NCI-H146 treated with DMSO at 0.1 percent for 48 hours (cell line): ENCODE data around the gene ASB6.
"Not testable (repeated sequence)": the region's sequence is repeated elsewhere in the genome, so short reads cannot be mapped to it uniquely, and the experiment has no call there.

Source experiments
- DNase-seq: peaks from one replicate; lab custom pipeline; 2025; ENCODE audit not compliant: unreplicated experiment; lab: John Stamatoyannopoulos, UW

ASB6 gene

DNA sequence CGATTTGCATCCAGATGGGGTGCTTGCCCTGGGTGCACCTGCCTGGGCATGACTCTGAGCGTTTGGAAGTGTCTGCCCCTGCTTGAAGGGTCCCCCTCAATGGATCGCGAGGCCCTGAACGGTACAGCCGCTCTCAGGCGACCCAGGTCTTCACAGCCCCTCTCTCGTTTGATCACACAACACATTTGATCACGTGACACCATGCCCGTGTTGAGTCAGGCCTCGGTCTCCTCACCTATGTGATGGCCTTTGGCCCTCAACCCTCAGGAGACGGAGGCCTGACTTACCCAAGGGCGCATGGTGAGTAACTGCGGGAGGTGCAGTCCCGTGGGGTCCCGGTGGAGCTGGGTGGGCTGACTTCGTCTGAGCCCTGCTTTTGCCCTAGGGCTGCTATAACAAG, 3.0 kb upstream of the ASB6 start:
- DNase-seq, result no peak

DNA sequence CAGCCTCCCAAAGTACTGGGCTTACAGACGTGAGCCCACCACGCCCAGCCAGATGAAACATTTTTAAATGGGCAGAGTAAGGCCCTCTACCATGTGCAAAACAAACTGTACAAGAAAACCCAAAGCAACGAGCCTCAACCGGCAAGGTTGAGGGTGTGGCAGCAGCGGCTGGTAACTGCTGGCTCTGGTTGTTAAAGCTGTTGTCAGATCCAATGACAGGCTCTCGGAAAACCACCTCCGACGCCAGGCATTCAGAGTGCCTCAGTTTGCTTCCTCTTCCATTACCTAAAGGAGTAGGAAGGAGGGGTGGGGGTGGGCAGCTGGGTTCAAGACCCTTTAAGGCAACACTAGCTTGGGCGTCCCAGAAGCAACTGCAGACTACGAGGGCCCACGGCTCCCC, 2.4 kb upstream of the ASB6 start:
- DNase-seq, result no peak

DNA sequence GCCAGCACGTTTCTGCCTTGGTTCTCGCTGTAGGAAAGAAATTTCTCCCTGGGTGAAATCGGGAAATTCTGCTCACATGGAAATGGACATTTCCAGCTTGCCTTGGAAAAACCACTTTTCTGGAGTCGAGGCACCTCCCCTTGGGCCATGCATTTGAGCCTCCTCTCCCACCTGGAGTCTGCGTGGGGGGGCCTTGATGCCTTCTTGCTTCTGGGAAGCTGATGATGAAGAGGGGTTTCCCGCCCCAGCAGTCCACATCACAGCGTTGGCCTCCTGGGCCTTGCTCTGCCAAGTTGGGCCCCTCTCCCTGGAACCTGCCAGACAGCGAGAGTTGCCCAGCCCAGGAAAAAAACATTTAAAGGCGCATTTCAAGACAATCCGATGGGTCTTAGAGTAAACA, 1.8 kb upstream of the ASB6 start:
- DNase-seq, result no peak

DNA sequence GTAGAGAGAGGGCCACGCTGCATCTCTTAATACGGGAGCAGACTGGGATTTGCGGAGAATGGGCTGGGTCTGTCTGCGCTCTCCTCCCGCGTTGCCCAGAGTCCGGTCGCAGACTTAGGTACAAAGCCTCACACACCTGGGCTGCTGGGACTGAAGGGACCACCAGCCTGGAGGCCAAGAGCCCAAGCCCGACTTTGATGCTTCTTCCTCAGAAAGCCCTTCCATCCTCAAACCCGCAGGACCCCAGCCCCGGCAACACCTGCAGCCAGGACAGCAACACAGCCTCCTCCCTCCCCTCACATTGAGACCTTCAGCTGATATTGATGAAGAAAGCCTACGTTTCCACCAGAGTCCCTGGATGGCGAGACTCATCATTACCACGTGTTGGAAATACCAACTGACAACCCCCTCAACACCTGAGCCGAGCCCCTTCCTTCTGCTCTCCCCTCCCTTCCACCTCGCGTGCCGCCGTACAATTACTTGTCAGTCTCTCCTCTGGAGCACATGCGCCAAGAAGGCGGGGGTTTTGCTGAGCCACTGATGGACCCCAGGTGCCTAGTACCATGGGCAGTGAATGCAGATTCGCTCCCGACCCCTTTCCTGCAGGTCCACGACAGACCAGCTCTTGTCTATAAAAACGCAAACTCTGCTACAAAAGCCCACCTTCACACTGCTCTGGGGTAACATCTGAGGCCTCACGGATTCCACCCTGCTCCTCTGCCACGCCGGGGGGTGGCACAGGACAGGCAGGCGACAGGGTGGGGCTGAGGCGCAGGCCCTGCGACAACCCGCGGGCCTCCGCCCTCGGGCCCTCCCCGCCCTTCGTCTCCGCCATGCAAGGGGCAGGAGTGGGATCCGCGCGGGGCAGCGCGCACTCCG, 841 bp downstream of the ASB6 start:
- no peak for DNase-seq

DNA sequence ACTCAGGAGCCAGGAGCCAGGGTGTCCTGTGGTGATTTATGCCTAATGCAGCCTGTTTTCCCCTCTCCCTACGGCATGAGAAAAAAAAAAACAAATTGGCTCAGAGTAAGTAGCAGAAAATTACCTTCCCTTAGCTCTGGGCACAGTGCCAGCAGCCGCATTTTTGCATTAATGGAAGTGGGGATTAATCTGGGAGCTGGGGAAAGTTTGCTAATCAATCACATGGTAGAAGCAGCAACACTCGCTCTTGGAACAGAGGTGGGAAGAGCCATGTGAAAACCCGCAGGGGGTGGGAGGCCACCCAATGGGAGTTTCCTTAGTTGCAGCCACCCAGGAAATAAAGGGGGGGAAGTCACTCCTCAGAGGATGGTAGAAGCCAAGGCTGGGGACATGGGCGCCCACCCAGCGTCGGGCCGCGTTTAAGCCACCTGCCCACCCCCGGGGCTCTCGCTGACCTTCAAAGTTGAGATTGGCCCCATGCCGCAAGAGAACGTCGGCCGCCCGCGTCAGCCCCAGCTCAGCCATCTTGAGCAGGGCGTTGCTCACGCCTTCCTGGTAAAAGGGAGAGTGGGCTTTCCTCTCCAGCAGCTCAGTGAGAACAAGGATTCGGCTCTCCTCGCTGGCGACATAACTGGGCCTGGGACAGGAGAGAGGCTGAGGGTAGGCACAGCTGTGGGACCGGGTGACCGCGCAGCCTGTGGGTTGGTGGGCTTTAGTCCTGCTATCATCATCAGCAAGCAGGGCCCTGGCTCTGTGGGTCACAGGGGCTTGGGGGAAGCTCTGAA, 1.7 kb downstream of the ASB6 start:
- no peak for DNase-seq

DNA sequence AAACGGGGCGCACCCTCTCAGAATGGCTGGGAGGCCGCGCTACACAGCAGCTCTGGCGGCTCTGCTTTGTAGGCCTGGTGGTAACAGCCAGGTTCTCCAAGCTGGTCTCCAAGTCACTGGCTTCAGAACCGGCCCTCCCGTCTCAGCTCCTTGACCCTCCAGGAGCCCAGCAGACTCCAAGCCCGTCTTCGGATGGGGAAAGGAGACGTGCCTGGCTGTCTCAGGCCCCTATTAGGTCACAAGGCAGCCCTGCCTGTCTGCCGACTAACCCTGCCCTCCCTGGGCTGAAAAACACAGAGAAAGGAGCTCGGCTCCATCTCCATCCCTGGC, 2.2 kb downstream of the ASB6 start:
- no peak for DNase-seq

DNA sequence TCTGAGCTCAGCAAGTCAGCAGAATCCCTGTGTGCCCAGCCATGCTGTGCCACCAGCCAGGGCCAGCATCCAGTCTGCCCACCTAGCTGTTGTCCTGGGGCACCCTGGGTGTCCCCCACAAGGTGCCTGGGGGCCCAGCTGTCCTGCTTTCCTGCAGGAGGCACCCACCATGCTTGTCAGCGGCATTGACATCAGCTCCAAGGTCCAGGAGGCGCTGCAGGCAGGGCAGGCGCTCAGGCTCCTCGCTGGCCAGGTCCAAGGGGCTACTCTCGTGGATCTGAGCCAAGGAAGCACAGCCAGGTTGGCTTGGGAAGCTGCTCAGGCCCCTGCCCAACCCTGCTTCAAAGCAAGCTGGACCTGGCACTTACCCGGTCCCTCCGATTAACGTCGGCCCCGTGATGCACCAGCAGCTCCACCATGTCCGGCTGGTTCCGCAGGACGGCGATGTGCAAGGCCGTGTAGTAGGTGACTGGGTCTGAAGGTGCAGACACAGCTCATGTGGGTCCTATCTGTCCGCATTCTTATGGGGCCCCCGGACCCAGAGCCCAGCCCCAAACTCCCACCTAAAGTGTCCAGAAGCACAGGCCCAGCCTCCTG, 2.8 kb downstream of the ASB6 start:
- DNase-seq, result no peak

DNA sequence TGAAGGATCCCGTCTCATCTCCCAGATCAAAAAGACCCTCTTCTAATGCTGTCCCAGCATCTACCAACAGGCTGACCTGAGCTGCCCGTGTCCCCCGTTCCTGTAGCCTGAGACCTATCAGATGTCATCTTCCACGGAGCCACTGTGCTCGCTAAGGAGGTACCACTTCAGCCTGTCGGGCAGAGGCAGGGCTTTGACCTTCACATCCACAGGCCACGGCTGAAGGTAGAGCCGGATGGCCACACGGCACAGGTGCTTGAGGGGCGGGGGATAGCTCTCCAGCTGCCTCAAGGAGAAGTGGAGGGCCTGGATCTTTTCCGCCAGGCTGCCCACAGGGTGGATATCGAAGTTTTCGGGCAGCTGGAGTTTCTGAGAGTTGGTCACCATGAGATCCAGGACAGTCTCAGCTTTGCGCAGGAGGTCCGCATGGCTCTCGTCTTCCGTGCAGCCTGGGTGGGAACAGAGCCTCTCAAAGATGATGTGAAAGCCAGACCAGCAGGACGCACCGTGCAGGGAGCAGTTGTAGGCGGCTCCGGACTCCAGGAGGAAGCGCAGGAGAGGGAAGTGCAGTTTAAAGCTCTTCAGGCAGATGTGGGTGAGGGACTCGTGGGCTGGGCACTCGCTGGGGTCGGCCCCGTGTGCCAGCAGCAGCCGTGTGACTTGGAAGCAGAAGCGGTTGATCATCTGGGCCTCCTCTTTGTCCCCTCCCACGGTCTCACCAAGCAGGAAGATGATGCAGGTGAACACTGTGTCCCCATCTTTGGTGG, 4.1 kb downstream of the ASB6 start:
- DNase-seq, result no peak

DNA sequence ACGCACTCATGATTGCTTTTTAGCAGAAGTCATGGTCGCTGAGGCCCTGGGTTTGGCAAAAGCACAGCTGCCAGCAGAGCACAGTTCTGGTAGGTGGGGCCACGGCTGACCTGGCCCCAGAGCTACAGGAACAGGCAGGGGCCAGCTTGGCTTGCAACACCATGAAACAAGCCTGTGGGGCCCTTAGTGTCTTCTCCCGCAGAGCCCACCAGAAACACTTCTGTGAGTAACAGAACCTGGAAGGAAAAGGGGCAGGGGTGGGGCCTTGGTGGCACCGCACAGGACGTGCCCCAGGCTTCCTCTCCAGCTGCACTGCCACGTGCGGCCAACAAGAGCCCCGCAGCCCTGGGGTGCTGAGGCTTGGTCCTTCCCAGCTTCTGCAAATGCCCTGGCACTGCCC, 4.8 kb downstream of the ASB6 start:
- no peak for DNase-seq

DNA sequence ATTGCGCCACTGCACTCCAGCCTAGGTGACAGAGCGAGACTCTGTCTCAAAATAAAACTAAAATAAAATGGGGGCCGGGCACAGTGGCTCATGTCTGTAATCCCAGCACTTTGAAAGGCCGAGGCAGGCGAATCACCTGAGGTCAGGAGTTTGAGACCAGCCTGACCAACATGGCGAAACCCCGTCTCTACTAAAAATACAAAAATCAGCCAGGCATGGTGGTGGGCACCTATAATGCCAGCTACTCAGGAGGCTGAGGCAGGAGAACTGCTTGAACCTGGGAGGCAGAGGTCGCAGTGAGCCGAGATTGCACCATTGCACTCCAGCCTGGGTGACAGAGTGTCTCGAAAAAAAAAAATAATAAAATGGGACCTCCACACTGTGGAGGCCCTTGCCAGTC, 5.6 kb downstream of the ASB6 start:
- not testable (repeated sequence) for DNase-seq

DNA sequence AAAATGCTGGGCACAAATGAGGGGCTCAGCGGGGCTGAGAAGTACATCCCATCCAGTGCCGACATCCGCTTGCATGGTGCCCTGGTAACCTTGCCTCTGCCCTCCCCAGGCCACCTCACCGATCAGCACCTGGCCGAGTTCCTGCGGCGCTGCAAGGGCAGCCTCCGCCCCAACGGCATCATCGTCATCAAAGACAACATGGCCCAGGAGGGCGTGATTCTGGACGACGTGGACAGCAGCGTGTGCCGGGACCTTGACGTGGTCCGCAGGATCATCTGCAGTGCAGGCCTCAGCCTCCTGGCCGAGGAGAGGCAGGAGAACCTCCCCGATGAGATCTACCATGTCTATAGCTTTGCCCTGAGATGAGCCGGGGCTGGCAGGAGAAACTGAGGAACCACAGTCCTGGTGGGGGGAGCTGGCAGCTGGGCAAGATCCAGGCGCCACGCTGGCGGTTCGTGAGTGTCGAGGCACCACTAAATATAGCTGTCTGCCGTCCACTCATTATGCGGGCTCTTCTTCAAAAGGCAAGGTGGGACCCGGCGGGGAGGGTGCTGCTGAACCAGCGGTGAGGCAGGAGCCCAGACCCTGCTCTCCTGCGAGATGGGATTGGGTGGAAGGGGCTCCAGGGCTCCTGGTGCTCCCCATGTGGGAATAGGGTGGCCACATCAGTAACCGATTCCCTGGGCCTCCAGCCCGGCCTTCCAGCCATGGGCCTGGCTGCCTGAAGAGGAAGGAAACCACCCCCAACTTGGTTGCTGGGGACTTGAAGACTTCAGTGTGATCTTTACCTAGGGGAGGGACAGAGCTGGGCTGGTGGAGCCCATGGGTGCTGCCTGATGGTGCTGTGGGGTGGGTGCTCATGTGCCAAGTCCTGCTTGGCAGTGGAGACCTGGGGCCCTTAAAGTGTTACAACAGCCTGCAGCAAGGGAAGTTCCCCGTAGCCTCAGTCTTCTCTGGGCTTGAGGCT, 6.6 kb downstream of the ASB6 start:
- no peak for DNase-seq

DNA sequence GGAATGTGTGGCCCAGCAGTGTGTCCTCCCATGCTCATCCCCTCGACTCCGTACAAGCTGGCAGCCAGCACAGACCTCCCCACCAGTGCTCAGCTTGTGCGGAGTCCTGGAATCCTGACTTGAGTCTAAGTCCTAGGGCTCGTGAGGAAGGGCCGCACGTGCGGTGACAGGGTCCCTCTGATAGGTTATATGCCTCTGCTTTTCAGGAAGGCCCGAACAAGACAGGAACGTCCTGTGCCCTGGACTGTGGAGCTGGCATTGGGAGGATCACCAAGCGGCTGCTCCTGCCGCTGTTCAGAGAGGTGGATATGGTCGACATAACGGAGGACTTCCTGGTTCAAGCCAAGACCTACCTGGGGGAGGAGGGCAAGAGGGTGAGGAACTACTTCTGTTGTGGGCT, 8.1 kb downstream of the ASB6 start:
- no peak for DNase-seq

DNA sequence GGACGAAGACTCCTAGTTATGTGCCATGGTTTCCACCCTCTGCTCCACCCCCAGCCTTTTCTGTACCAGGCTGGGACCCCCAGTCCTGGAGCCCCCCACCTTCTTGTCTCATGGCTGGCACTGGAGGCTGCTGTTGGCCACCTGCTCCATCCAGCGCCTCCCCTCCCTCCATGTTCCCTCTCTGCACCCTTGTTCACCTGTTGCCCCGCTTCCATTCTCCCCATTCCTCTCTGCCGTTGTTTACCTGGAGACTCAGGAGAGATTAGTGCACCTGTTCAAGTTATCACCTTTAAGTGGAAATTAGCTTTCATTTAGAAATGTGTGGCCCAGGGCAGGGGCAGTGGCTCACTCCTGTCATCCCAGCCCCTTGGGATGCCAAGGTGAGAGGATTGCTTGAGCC, 8.7 kb downstream of the ASB6 start:
- no peak for DNase-seq

DNA sequence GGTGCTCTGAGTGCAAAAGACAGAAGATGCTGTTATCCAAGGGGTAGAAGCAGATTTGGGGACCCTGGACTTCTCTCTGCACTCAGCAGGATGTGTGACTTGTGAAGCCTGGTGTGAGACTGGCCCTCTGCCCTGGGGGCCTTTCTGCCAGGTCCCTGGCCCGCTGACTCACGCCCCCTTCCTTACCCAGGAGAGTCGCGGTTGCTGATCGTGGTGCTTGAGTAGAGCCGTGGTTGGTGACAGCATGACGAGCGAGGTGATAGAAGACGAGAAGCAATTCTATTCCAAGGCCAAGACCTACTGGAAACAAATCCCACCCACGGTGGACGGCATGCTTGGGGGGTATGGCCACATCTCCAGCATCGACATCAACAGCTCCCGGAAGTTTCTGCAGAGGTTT, 9.5 kb downstream of the ASB6 start:
- DNase-seq, result no peak

DNA sequence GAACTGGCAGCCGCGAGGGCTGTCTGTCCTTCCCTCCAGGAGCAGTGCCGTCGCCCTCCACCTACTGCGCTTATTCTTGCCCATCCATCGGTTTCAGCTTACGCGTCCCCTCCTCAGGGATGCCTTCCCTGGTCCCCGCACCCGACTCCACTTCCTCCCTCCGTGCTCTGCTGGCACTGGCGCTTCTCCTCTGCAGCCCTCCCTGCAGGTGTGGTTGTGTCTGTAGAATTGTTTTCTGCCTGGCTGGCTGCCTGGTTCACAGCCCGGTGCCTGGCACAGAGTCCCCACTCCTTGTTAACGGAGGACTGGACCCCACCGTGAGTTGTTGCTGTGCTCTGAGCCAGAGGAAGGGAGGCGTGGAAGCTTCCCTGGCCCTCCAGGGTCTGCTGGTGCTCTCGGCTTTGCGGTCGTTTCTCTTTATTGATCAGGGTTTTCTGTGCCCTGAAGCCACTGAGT, 10.2 kb downstream of the ASB6 start:
- DNase-seq, result no peak

DNA sequence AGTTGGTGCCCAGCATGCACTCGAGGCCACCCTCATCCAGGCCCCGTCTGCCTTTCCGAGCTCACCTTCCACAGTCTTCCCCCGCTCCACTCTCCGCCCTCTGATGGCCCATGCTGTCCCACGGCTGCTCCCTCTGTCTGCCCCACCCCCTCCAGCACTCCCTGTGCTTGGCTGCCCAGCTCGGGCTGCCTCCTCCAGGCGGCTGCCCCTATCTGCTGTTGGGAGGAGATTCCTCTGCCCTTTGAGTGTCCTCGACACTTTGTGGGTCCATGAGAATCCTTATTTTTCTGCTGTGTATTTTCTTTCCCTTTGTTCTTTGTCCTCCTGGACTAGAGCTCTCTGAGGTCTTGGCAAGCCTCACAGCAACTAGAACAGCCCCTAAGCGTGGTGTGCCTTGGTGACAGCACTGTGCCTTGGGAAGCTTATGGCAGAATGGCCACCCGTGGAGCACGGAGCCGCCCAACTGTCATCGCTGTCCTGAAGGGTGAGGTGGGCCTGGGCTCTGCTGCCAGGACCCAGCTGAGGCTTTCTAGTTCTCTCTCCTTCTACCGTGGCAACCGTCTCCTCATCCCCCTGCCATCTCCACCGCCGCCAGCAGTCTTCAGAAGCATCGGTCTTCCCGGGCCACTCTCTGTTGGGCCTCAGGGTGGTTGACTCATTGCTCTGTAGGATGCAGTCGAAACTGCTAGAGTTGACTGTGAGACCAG, 10.8 kb downstream of the ASB6 start:
- no peak for DNase-seq

DNA sequence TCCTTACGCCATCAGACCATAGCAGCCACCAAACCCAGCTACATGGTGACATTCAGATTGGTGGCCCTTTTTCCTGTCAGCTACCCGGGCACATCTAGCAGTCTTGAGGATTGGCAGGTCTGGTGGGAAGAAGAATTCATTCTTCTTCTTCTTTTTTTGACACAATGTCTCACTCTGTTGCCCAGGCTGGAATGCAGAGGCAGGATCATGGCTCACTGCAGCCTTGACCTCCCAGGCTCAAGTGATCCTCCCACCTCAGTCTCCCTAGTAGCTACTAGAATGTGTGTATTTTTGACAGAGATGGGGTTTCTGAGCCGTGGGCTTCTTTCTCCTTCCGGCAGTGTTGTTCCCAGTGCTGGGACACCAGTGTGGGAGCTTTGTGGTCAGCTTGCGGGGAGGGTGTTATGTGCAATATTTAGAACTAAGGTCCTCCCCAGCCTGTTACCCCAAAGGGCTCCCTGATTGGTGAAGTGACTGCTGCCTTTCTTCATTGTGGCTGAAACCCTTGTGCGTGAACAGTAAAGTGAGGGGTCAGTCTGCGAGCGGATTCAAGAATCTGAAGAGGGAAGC, 12.6 kb downstream of the ASB6 start:
- no peak for DNase-seq

DNA sequence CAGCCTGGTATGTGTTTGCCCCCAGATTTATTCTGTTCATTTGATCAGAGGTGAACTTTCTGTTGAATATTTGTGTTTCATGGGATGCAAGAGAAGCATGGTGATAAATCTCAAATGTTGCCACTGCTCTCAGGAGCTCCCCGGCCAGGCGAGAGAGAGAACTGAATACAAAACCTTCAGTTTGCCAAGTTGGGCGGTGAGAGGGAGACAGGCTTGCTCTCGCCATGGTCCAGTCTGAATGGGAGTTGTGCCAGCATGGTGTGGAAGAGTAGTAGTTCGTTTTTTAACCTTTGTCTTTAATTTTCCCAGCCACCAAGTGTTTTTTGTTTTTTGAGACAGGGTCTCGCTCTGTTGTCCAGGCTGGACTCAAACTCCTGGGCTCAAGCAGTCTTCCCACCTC, 13.2 kb downstream of the ASB6 start:
- DNase-seq, result no peak
